ENCODE results near the gene S100A16. TPM values are rescaled to one million over a fixed set of nuclear protein-coding genes. Genes with fewer than 3 reads are reported as not detected.

The S100A16 gene
- total RNA-seq, 1 donor from 2014 or later: 22.1 TPM

GRCh38 chr1:153606194-153606593, 6.7 kb downstream of the S100A16 start:
- TF ChIP-seq, protein P1, sequence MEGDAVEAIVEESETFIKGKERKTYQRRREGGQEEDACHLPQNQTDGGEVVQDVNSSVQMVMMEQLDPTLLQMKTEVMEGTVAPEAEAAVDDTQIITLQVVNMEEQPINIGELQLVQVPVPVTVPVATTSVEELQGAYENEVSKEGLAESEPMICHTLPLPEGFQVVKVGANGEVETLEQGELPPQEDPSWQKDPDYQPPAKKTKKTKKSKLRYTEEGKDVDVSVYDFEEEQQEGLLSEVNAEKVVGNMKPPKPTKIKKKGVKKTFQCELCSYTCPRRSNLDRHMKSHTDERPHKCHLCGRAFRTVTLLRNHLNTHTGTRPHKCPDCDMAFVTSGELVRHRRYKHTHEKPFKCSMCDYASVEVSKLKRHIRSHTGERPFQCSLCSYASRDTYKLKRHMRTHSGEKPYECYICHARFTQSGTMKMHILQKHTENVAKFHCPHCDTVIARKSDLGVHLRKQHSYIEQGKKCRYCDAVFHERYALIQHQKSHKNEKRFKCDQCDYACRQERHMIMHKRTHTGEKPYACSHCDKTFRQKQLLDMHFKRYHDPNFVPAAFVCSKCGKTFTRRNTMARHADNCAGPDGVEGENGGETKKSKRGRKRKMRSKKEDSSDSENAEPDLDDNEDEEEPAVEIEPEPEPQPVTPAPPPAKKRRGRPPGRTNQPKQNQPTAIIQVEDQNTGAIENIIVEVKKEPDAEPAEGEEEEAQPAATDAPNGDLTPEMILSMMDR (IDR thresholded peaks at IDR 0.05; ENCODE audit: unreplicated experiment): no peak
- H3K27ac Mint-ChIP-seq: no peak overlapping the region
- H3K4me1 Mint-ChIP-seq: peaks cover 36% of the 10 kb centered on the region
- no peak for DNase-seq (ENCODE audit: low spot score in 2 of 2, unreplicated experiment in 2 of 2)
- peaks cover 3% of the 10 kb centered on the region for H3K36me3 Mint-ChIP-seq
- H3K9me3 Mint-ChIP-seq: no peaks in the 10 kb centered on the region
- H3K4me3 Mint-ChIP-seq: no peak overlapping the region
- H3K27me3 Mint-ChIP-seq (ENCODE audit: low read depth): no peaks in the 10 kb centered on the region

GRCh38 chr1:153602749-153603148, 10.2 kb downstream of the S100A16 start:
- no peak for DNase-seq (ENCODE audit: low spot score in 2 of 2, unreplicated experiment in 2 of 2)
- Mint-ChIP-seq H3K27ac (no peak overlapping the region), H3K4me1 (peaks cover 6% of the 10 kb centered on the region), H3K36me3 (peaks cover 3% of the 10 kb centered on the region), H3K4me3 (no peak overlapping the region), H3K27me3 (ENCODE audit: low read depth) (no peaks in the 10 kb centered on the region), H3K9me3 (no peaks in the 10 kb centered on the region)
- TF ChIP-seq, protein P1 (IDR thresholded peaks at IDR 0.05; ENCODE audit: unreplicated experiment): no peak

GRCh38 chr1:153599847-153600246, 13.1 kb downstream of the S100A16 start:
- Mint-ChIP-seq H3K4me3 (no peak overlapping the region), H3K9me3 (no peaks in the 10 kb centered on the region), H3K4me1 (peaks cover 3% of the 10 kb centered on the region), H3K27ac (no peak overlapping the region), H3K27me3 (ENCODE audit: low read depth) (no peaks in the 10 kb centered on the region), H3K36me3 (no peaks in the 10 kb centered on the region)
- TF ChIP-seq, protein P1 (IDR thresholded peaks at IDR 0.05; ENCODE audit: unreplicated experiment): no peak
- DNase-seq (ENCODE audit: low spot score in 2 of 2, unreplicated experiment in 2 of 2): no peak

- Mint-ChIP-seq H3K27me3 (ENCODE audit: low read depth) (no peaks in the 10 kb centered on the region), H3K9me3 (no peaks in the 10 kb centered on the region), H3K36me3 (no peaks in the 10 kb centered on the region), H3K4me3 (no peak overlapping the region), H3K4me1 (peaks cover 3% of the 10 kb centered on the region), H3K27ac (no peak overlapping the region)
- no peak for DNase-seq (ENCODE audit: low spot score in 2 of 2, unreplicated experiment in 2 of 2)
- TF ChIP-seq, protein P1 (IDR thresholded peaks at IDR 0.05; ENCODE audit: unreplicated experiment): no peak
Observed at GRCh38 chr1:153598309-153599172, 14.4 kb downstream of the S100A16 start.

DNA sequence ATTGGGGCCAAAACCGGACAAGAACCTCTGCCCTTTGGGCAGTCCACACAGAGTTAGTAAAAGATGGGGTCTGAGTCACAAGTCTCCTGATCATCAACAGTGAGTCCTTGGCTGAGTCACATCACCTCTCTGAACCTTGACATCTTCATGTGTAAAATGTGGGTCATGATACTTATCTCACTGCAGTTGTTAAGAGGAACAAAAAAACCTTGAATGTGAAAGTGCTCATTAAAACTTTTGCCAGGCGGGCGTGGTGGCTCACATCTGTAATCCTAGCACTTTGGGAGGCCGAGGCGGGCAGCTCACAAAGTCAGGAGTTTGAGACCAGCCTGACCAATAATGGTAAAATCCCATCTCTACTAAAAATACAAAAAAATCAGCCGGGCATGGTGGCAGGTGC, 15.7 kb downstream of the S100A16 start:
- no peaks in the 10 kb centered on the region for H3K36me3 Mint-ChIP-seq
- H3K27ac Mint-ChIP-seq: no peak overlapping the region
- no peaks in the 10 kb centered on the region for H3K27me3 Mint-ChIP-seq (ENCODE audit: low read depth)
- no peaks in the 10 kb centered on the region for H3K9me3 Mint-ChIP-seq
- TF ChIP-seq, protein P1 (IDR thresholded peaks at IDR 0.05; ENCODE audit: unreplicated experiment): no peak
- H3K4me3 Mint-ChIP-seq: no peak overlapping the region
- peaks cover 6% of the 10 kb centered on the region for H3K4me1 Mint-ChIP-seq
- DNase-seq (ENCODE audit: low spot score in 2 of 2, unreplicated experiment in 2 of 2): no peak
